K562 (cell line): ENCODE results near the gene SOS1. TPM values are rescaled to one million over a fixed set of nuclear protein-coding genes. Genes with fewer than 3 reads are reported as not detected.

ENCODE experiments used
- ATAC-seq: fragments of 200-7000 bp; cut with Tn5 transposase; 3 replicates; pipeline ENCODE4 v1.9.1; 2020; ENCODE audit warnings: moderate library complexity
- BruUV-seq: library from RNA; stranded (reverse); fragments of 400-500 nt; replicated peaks from 2 replicates; lab custom pipeline; 2021; lab: Mats Ljungman, UMichigan
- CTCF ChIA-PET: fragments of 300-600 bp; formaldehyde crosslinking; extraction: SDS; loops from one replicate; lab custom pipeline; 2021; ENCODE audit warnings: low intra/inter-chr PET ratio; lab: Yijun Ruan, JAX
- POLR2A ChIA-PET: fragments of 300-600, 350-650 bp; sonication (Branson Sonifier 250); formaldehyde crosslinking; extraction: SDS; loops from one replicate; lab custom pipeline; 2021; ENCODE audit warnings: antibody characterized with exemption, inconsistent platforms; lab: Yijun Ruan, JAX
- DNase-seq, 4 experiments: peaks; one replicate each; pipeline versions ENCODE4 v3.0.0 to v3.0.0-alpha.2; 2011 to 2018; ENCODE audit warnings: low spot score in 3 of 4, mixed read lengths in 3 of 4; ENCODE audit errors: extremely low read depth in 1 of 4
- FAIRE-seq: peaks from 2 replicates; lab custom pipeline; 2011; peaks lifted over from hg19 to GRCh38; lab: Jason Lieb, UNC
- H2AFZ ChIP-seq: 2 replicates; pipeline ENCODE4 v1.6.0; 2011; ENCODE audit warnings: low read depth, low read length, control low read depth, inconsistent platforms
- H3K27ac ChIP-seq: fragments of 200-600 bp; 3 replicates; pipeline ENCODE4 v1.8.0; 2011; ENCODE audit warnings: low read depth, mild to moderate bottlenecking, control low read depth, inconsistent platforms, low read length, moderate library complexity, mixed read lengths; ENCODE audit errors: extremely low read depth
- H3K27me3 ChIP-seq, 2 experiments: fragments of 300-600 bp in 1 of 2; 2 replicates in 1 of 2; 3 replicates in 1 of 2; pipeline versions ENCODE4 v1.6.0 to v1.8.0; 2011; ENCODE audit warnings: inconsistent platforms in 2 of 2, low read length in 2 of 2, mild to moderate bottlenecking in 1 of 2, mixed read lengths in 1 of 2, moderate library complexity in 1 of 2; ENCODE audit not compliant: control insufficient read depth in 2 of 2, insufficient read depth in 2 of 2
- H3K36me3 ChIP-seq: fragments of 300-600 bp; 3 replicates; pipeline ENCODE4 v1.8.0; 2011; ENCODE audit warnings: mild to moderate bottlenecking, low read length, inconsistent platforms; ENCODE audit not compliant: control insufficient read depth, insufficient read depth
- H3K4me1 ChIP-seq, 2 experiments: fragments of 200-600 bp in 1 of 2; replicated peaks in 1 of 2; 2 replicates in 1 of 2; 3 replicates in 1 of 2; pipeline versions ENCODE4 v1.5.1 to v1.8.0; 2011; ENCODE audit warnings: inconsistent platforms in 2 of 2, low read length in 2 of 2, mild to moderate bottlenecking in 1 of 2, mixed read lengths in 1 of 2, moderate library complexity in 1 of 2; ENCODE audit not compliant: control insufficient read depth in 2 of 2, insufficient read depth in 2 of 2
- H3K4me2 ChIP-seq: 2 replicates; pipeline ENCODE4 v1.6.1; 2011; ENCODE audit warnings: low read length, control low read depth, inconsistent platforms, mixed read lengths; ENCODE audit not compliant: insufficient read depth
- H3K4me3 ChIP-seq: fragments of 200-600 bp; sonication (generic), shearing (Covaris generic); 2 replicates; pipeline ENCODE4 v1.5.1; 2016; ENCODE audit warnings: control low read depth, inconsistent platforms
- H3K79me2 ChIP-seq: fragments of 200-600 bp; 3 replicates; pipeline ENCODE4 v1.8.0; 2011; ENCODE audit warnings: low read length, inconsistent platforms; ENCODE audit not compliant: control insufficient read depth, insufficient read depth
- H3K9ac ChIP-seq, 2 experiments: 2 replicates each; pipeline versions ENCODE4 v1.6.0 to v1.6.1; 2011; ENCODE audit warnings: low read depth in 2 of 2, low read length in 2 of 2, control low read depth in 1 of 2, inconsistent platforms in 1 of 2, mild to moderate bottlenecking in 1 of 2, mixed read lengths in 1 of 2; ENCODE audit not compliant: insufficient read depth in 1 of 2
- H3K9me1 ChIP-seq: one replicate; pipeline ENCODE4 v1.6.0; 2011; ENCODE audit warnings: inconsistent platforms, mild to moderate bottlenecking, low read length, moderate library complexity; ENCODE audit not compliant: control insufficient read depth, insufficient read depth
- H3K9me3 ChIP-seq: replicated peaks from 2 replicates; pipeline ENCODE4 v1.5.1; 2011; ENCODE audit warnings: low read depth, low read length, inconsistent platforms; ENCODE audit not compliant: control insufficient read depth, insufficient read depth
- H4K20me1 ChIP-seq: replicated peaks from 2 replicates; pipeline ENCODE4 v1.6.1; 2011; ENCODE audit warnings: low read length, inconsistent platforms, mixed read lengths; ENCODE audit not compliant: control insufficient read depth, insufficient read depth
- ADNP ChIP-seq: fragments of 200-800 bp; sonication (Bioruptor generic); IDR thresholded peaks from 2 replicates; pipeline ENCODE4 v1.6.1; 2016; ENCODE audit warnings: missing genetic modification characterization, missing compliant biosample characterization
- GTF2A2 ChIP-seq: IDR thresholded peaks from 2 replicates; pipeline ENCODE4 v1.6.1; 2016; ENCODE audit warnings: mild to moderate bottlenecking, missing genetic modification characterization, missing compliant biosample characterization
- JUND ChIP-seq, 2 experiments: IDR thresholded peaks; 2 replicates in 1 of 2; 3 replicates in 1 of 2; pipeline ENCODE4 v1.6.1; 2011; ENCODE audit warnings: borderline replicate concordance in 2 of 2, low read depth in 2 of 2, low read length in 2 of 2, improper control_type of control experiment in 1 of 2, missing biosample characterization in 1 of 2, missing genetic modification characterization in 1 of 2, missing genetic modification reagents in 1 of 2
- KAT7 ChIP-seq: sonication (generic); formaldehyde crosslinking; IDR thresholded peaks from 2 replicates; pipeline ENCODE4 v1.8.0; 2022; ENCODE audit warnings: missing genetic modification reagents, mild to moderate bottlenecking, borderline replicate concordance
- MED1 ChIP-seq: sonication (generic); formaldehyde crosslinking; IDR thresholded peaks from 2 replicates; pipeline ENCODE4 v1.8.1; 2023; ENCODE audit warnings: missing genetic modification reagents, borderline replicate concordance
- NFE2 ChIP-seq: IDR thresholded peaks from 2 replicates; pipeline ENCODE4 v1.6.1; 2014; ENCODE audit warnings: antibody characterized with exemption, low read depth
- PCBP2 ChIP-seq: fragments of 200-400 bp; formaldehyde crosslinking; IDR thresholded peaks from 2 replicates; pipeline ENCODE4 v1.6.1; 2018; ENCODE audit warnings: low read length, low read depth, mild to moderate bottlenecking, moderate library complexity; ENCODE audit not compliant: poor library complexity, severe bottlenecking
- PREB ChIP-seq: sonication (generic); formaldehyde crosslinking; IDR thresholded peaks from 2 replicates; pipeline ENCODE4 v1.8.1; 2023; ENCODE audit warnings: mild to moderate bottlenecking, missing genetic modification reagents
- TGIF2 ChIP-seq: sonication (generic); formaldehyde crosslinking; IDR thresholded peaks from 2 replicates; pipeline ENCODE4 v1.8.1; 2022; ENCODE audit warnings: mild to moderate bottlenecking, missing genetic modification reagents, moderate library complexity
- ZNF699 ChIP-seq: fragments of 250-450 bp; sonication (Bioruptor Pico); IDR thresholded peaks from 2 replicates; pipeline ENCODE4 v1.8.0; 2021; ENCODE audit warnings: mild to moderate bottlenecking, moderate library complexity; ENCODE audit not compliant: insufficient replicate concordance
- ZZZ3 ChIP-seq: fragments of 450-650 bp; IDR thresholded peaks from 2 replicates; pipeline ENCODE4 v1.6.1; 2016; ENCODE audit warnings: antibody characterized with exemption, mild to moderate bottlenecking, moderate library complexity
- WGBS: fragments of 100-300 bp; shearing (Covaris generic); methylation state at CpG from one replicate; pipeline ENCODE4 v1.1.6; 2016; ENCODE audit warnings: low coverage, mixed read lengths; ENCODE audit not compliant: insufficient coverage; ENCODE audit errors: missing lambda C conversion rate; 5-methylcytosine and 5-hydroxymethylcytosine counted together
- in situ Hi-C: fragments of 300-500 bp; cut with MboI; formaldehyde crosslinking; loops from 4 replicates; pipeline ENCODE4 v1.15.0; 2018; ENCODE audit warnings: inconsistent platforms, mixed read lengths
- intact Hi-C: fragments of 100-400 bp; cut with micrococcal nuclease; formaldehyde crosslinking; loops from 2 replicates; pipeline ENCODE4 v1.14.2; 2022
- polyA plus RNA-seq, 8 experiments: library from polyadenylated mRNA; depleted of rRNA in 4 of 8; stranded (reverse) in 5 of 8; unstranded in 3 of 8; fragments of >200 nt; fragmentation: Nextera tagmentation in 2 of 8; fragmentation: Illumina TruSeq in 1 of 8; extraction: Ambion mirVana in 2 of 8; extraction: Trizol in 1 of 8; gene quantifications; 2 replicates each; pipeline versions ENCODE4 v1.2.1 to v1.2.3, GENCODE V29; 2011 to 2014; ENCODE audit warnings: inconsistent platforms in 1 of 8, missing spikeins in 1 of 8
- total RNA-seq, 7 experiments: library from RNA; depleted of rRNA in 6 of 7; stranded (reverse); fragments of >200 nt in 6 of 7; fragmentation: Illumina TruSeq in 2 of 7; extraction: Trizol in 2 of 7; gene quantifications; 2 replicates each; pipeline versions ENCODE4 v1.2.1 to v1.2.3, GENCODE V29; 2011 to 2021; ENCODE audit warnings: low replicate concordance in 1 of 7

The SOS1 gene
- total and polyA plus RNA-seq, 9 of the 15 experiments (the other 6 are each of a cell fraction or from before 2014, with no cell fraction given), result 2.5 to 27.1 (median 16.3) TPM

DNA sequence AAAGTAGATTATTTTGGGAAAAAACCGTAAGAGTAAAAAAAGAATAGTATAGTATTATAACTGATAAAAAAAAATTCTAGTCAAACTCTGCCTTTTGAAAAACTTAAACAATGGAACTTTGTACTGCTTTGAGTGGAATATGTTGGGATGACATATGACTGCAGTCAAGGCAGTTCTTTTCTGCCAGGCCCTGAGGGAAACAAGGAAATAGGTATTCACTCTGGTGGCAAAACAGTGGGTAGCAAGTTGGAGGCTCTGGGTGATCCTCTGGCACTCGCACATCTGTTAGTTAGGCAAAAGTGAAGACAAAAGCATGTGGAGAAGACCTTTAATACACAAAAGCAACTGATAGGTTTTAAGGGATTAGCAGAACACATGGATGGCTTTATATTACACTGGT lies 129.0 kb downstream of the SOS1 start (continued):
- no peak for TF ChIP-seq PCBP2

- FAIRE-seq (no peak), ATAC-seq (no peak), DNase-seq (no peak)
- Histone ChIP-seq H3K9me3 (no peaks in the 10 kb centered on the region), H3K4me1 (no peaks in the 10 kb centered on the region), H4K20me1 (no peaks in the 10 kb centered on the region), H3K4me3 (no peak overlapping the region), H3K27ac (no peak overlapping the region), H3K9me1 (no peaks in the 10 kb centered on the region), H3K36me3 (peaks cover 41% of the 10 kb centered on the region; the same call in 2 of the 3 replicates), H3K27me3 (no peaks in the 10 kb centered on the region)
- CTCF ChIA-PET, result no interaction called here
- WGBS, result 88% methylated on average over 1 of the region's 1 CpG
- in situ Hi-C loops, result no loop called here
- BruUV-seq, result no TSS peak
- TF ChIP-seq NFE2 (no peak), ZNF699 (no peak), ZZZ3 (no peak), MED1 (CRISPR knock-in tag) (no peak), TGIF2 (CRISPR knock-in tag) (no peak), KAT7 (CRISPR knock-in tag) (no peak), ADNP (tag) (no peak), JUND (IDR thresholded peaks at IDR 0.05; ENCODE audit: borderline replicate concordance, low read depth, low read length) (no peak), JUND (tag; IDR thresholded peaks at IDR 0.05; ENCODE audit: borderline replicate concordance, low read depth, low read length) (no peak), GTF2A2 (tag) (no peak), PREB (CRISPR knock-in tag) (no peak)
- TF ChIP-seq, all 486 proteins: peak for 0
- Histone ChIP-seq H2AFZ (no peak overlapping the region), H3K4me2 (no peak overlapping the region), H3K79me2 (no peaks in the 10 kb centered on the region), H3K9ac (no peak overlapping the region)
- POLR2A ChIA-PET, result interaction anchor here (1.1 kb wide), 1 partner anchor 237 kb away, joined by 4 read pairs; the partner anchor contains the start of gene SRSF7
- intact Hi-C loops, result no loop called here
Measured at GRCh38 chr2:38988716-38989115, 132.1 kb downstream of the SOS1 start.
